ENCODE data around the gene HSPA4. TPM values are rescaled to one million over a fixed set of nuclear protein-coding genes. Genes with fewer than 3 reads are reported as not detected.
"Not testable (repeated sequence)": the region's sequence is repeated elsewhere in the genome, so short reads cannot be mapped to it uniquely, and the experiment has no call there.

The HSPA4 gene
- total and polyA plus RNA-seq, 9 donors, result 18.8 to 86.3 (median 61.1) TPM

- TF ChIP-seq CTCF (IDR thresholded peaks at IDR 0.05), result no peak
- no peak for TF ChIP-seq EP300 (IDR thresholded peaks at IDR 0.05)
- Histone ChIP-seq H3K9me3 (no peaks in the 10 kb centered on the region), H3K27me3 (no peaks in the 10 kb centered on the region), H3K4me1 (ENCODE audit: insufficient read depth) (no peaks in the 10 kb centered on the region), H3K4me3 (no peak overlapping the region), H3K36me3 (no peaks in the 10 kb centered on the region), H3K27ac (no peak overlapping the region)
- WGBS, 3 donors, result 55 to 57% (median 56%) methylated on average over 8 of the region's 8 CpGs
- intact Hi-C loops (cut with DNase I), result no loop called here
- no peak for DNase-seq
Observed at GRCh38 chr5:133130387-133131118, 78.7 kb downstream of the HSPA4 start.

DNA sequence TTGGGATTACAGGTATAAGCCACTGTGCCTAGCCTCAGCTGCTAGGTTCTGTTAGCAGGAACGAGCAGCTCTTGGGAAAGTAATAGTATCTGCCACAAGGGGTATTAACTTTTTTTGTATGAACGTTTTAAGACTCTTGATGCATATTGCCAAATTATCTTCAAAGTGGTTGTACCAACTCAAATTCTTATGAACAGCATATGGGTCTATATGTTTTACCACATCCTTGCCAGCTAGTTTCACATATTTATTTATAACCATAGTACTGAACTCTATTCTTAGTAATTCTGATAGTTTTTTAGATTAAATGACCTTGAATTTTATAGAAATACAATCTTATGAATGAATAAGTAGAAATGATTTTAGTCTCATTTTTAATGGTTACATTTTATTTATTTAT lies 80.9 kb downstream of the HSPA4 start:
- intact Hi-C loops (cut with DNase I), result no loop called here
- TF ChIP-seq CTCF (IDR thresholded peaks at IDR 0.05), result no peak
- TF ChIP-seq EP300 (IDR thresholded peaks at IDR 0.05), result no peak
- no peak for TF ChIP-seq POLR2A (IDR thresholded peaks at IDR 0.05)
- no peak for DNase-seq

DNA sequence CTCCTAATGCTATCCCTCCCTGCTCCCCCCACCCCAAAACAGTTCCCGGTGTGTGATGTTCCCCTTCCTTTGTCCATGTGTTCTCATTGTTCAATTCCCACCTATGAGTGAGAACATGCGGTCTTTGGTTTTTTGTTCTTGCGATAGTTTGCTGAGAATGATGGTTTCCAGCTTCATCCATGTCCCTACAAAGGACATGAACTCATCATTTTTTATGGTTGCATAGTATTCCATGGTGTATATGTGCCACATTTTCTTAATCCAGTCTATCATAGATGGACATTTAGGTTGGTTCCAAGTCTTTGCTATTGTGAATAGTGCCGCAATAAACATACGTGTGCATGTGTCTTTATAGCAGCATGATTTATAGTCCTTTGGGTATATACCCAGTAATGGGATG lies 81.4 kb downstream of the HSPA4 start:
- H3K27me3 ChIP-seq; H3K4me1 ChIP-seq (ENCODE audit: insufficient read depth); H3K9me3 ChIP-seq; H3K27ac ChIP-seq; H3K4me3 ChIP-seq; intact Hi-C loops (cut with DNase I); DNase-seq; H3K36me3 ChIP-seq: not testable (repeated sequence)
- 88 to 98% (median 93%) methylated on average over 3 to 5 of the region's 5 CpGs for WGBS, 3 donors

More for the DNA sequence above, 80.9 kb downstream of the HSPA4 start:
- H3K27ac ChIP-seq, result no peak overlapping the region
- no peaks in the 10 kb centered on the region for H3K36me3 ChIP-seq
- no peaks in the 10 kb centered on the region for H3K27me3 ChIP-seq
- H3K9me3 ChIP-seq, result no peaks in the 10 kb centered on the region
- WGBS, 3 donors, result 61 to 75% (median 71%) methylated on average over 2 of the region's 2 CpGs
- no peak overlapping the region for H3K4me3 ChIP-seq
- no peaks in the 10 kb centered on the region for H3K4me1 ChIP-seq (ENCODE audit: insufficient read depth)

GRCh38 chr5:133136890-133137289 lies 85.1 kb downstream of the HSPA4 start:
- H3K9me3 ChIP-seq; H3K4me3 ChIP-seq; H3K27ac ChIP-seq; H3K27me3 ChIP-seq; H3K4me1 ChIP-seq (ENCODE audit: insufficient read depth); DNase-seq; intact Hi-C loops (cut with DNase I); H3K36me3 ChIP-seq: not testable (repeated sequence)
- WGBS, 3 donors, result 67 to 79% (median 71%) methylated on average over 2 of the region's 2 CpGs

DNA sequence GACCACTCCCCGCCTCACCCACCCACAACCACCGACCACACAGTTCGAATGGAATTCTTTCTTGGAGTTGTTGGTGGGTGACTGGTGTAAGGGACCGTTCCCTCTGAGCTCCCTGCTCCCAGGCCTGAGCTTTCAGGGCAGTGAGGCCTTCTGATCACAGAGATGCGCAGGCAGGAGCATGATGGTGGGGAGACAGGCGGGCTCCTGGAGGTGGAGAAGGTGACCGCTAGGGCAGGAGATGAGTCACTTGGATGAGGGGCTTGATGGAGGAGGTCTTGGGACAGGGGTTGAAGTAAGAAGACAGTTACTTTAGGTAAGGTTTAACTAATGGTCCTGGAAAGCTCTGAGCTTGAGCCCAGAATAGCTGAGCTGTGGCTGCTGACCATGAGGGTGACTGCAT lies 88.5 kb downstream of the HSPA4 start:
- no peaks in the 10 kb centered on the region for H3K4me1 ChIP-seq (ENCODE audit: insufficient read depth)
- no peak for TF ChIP-seq CTCF (IDR thresholded peaks at IDR 0.05)
- TF ChIP-seq EP300 (IDR thresholded peaks at IDR 0.05), result no peak
- TF ChIP-seq POLR2A (IDR thresholded peaks at IDR 0.05), result no peak
- H3K36me3 ChIP-seq, result no peaks in the 10 kb centered on the region
- H3K9me3 ChIP-seq, result no peaks in the 10 kb centered on the region
- intact Hi-C loops (cut with DNase I), result no loop called here
- no peak for DNase-seq
- no peak overlapping the region for H3K27ac ChIP-seq
- no peak overlapping the region for H3K4me3 ChIP-seq
- 92 to 96% (median 92%) methylated on average over 7 of the region's 7 CpGs for WGBS, 3 donors
- no peaks in the 10 kb centered on the region for H3K27me3 ChIP-seq

All from ovary (tissue), 9 donors.